Choroid plexus epithelial cell (primary cell): Measurements from ENCODE around the gene FMN1.

Source experiments
- DNase-seq: peaks from one replicate; pipeline ENCODE4 v3.0.0-alpha.2; 2010; ENCODE audit warnings: low read depth
- H3K4me3 ChIP-seq: 2 replicates; pipeline ENCODE4 v1.5.1; 2011; ENCODE audit warnings: low read depth, mild to moderate bottlenecking, control low read depth, low read length, moderate library complexity
- CTCF ChIP-seq: conservative IDR thresholded peaks from 2 replicates; pipeline ENCODE4 v1.5.1; 2011; ENCODE audit warnings: low read depth, mild to moderate bottlenecking, control low read depth, inconsistent platforms, low read length, moderate library complexity

The FMN1 gene

GRCh38 chr15:33032053-33032452 is 162.5 kb downstream of the FMN1 start:
- DNase-seq: no peak
- no peak for TF ChIP-seq CTCF
- H3K4me3 ChIP-seq: no peak overlapping the region

GRCh38 chr15:33031324-33031821 is 163.1 kb downstream of the FMN1 start:
- no peak overlapping the region for H3K4me3 ChIP-seq
- peak; percentile 63 for DNase-seq
- no peak for TF ChIP-seq CTCF

GRCh38 chr15:33030315-33030714 is 164.2 kb downstream of the FMN1 start:
- H3K4me3 ChIP-seq: no peak overlapping the region
- TF ChIP-seq CTCF: no peak
- no peak for DNase-seq

- no peak overlapping the region for H3K4me3 ChIP-seq
- TF ChIP-seq CTCF: no peak
- peak; percentile 75 for DNase-seq
Observed at GRCh38 chr15:33029109-33029652, 165.3 kb downstream of the FMN1 start.

GRCh38 chr15:33028495-33028894 is 166.0 kb downstream of the FMN1 start:
- no peak overlapping the region for H3K4me3 ChIP-seq
- peak; percentile 41 for DNase-seq
- TF ChIP-seq CTCF: no peak

GRCh38 chr15:33027306-33028035 is 167.0 kb downstream of the FMN1 start:
- no peak overlapping the region for H3K4me3 ChIP-seq
- TF ChIP-seq CTCF: no peak
- DNase-seq: no peak

- no peak for DNase-seq
- TF ChIP-seq CTCF: no peak
- no peak overlapping the region for H3K4me3 ChIP-seq
Observed at GRCh38 chr15:33026614-33027013, 167.9 kb downstream of the FMN1 start.
